IMR-90 (cell line): ENCODE measurements around the gene FOXL3. TPM values are rescaled to one million over a fixed set of nuclear protein-coding genes. Genes with fewer than 3 reads are reported as not detected.

ENCODE experiments used
- ATAC-seq: fragments of 200-7000 bp; cut with Tn5 transposase; 2 replicates; pipeline ENCODE4 v1.9.1; 2020; ENCODE audit warnings: low read depth, mild to moderate bottlenecking, moderate library complexity
- BruUV-seq: library from RNA; stranded (reverse); fragments of 400-500 nt; replicated peaks from 2 replicates; lab custom pipeline; 2021; lab: Mats Ljungman, UMichigan
- CTCF ChIA-PET: fragments of 300-600 bp; formaldehyde crosslinking; extraction: SDS; loops from one replicate; lab custom pipeline; 2021; ENCODE audit warnings: antibody characterized with exemption; lab: Yijun Ruan, JAX
- POLR2A ChIA-PET: fragments of 300-600 bp; sonication (Branson Sonifier 250); formaldehyde crosslinking; loops from one replicate; lab custom pipeline; 2022; ENCODE audit warnings: antibody characterized with exemption; ENCODE audit not compliant: unreplicated experiment; lab: Charles Lee
- DNase-seq: peaks from one replicate; pipeline ENCODE4 v3.0.0; 2013
- H2AFZ ChIP-seq: replicated peaks from 2 replicates; pipeline ENCODE3; 2013; ENCODE audit warnings: low read length, mild to moderate bottlenecking; ENCODE audit not compliant: poor library complexity
- H2AK5ac ChIP-seq: 2 replicates; pipeline ENCODE4 v1.6.1; 2013; ENCODE audit warnings: low read depth, low read length, inconsistent platforms
- H2AK9ac ChIP-seq: replicated peaks from 2 replicates; pipeline ENCODE3; 2013; ENCODE audit warnings: mild to moderate bottlenecking, low read depth, low read length, moderate library complexity; ENCODE audit not compliant: poor library complexity
- H2BK120ac ChIP-seq: 2 replicates; pipeline ENCODE4 v1.6.1; 2013; ENCODE audit warnings: low read depth, low read length, inconsistent platforms
- H2BK15ac ChIP-seq: 3 replicates; pipeline ENCODE4 v1.6.1; 2013; ENCODE audit warnings: low read depth, low read length, inconsistent platforms
- H2BK20ac ChIP-seq: 2 replicates; pipeline ENCODE4 v1.6.1; 2013; ENCODE audit warnings: low read depth, mild to moderate bottlenecking, inconsistent platforms, low read length, moderate library complexity
- H2BK5ac ChIP-seq: 2 replicates; pipeline ENCODE4 v1.6.1; 2013; ENCODE audit warnings: mild to moderate bottlenecking, low read depth, low read length, inconsistent platforms; ENCODE audit not compliant: poor library complexity, severe bottlenecking
- H3K14ac ChIP-seq: replicated peaks from 2 replicates; pipeline ENCODE4 v1.6.1; 2013; ENCODE audit warnings: low read depth, low read length, inconsistent platforms
- H3K18ac ChIP-seq: 2 replicates; pipeline ENCODE4 v1.6.1; 2013; ENCODE audit warnings: low read depth, low read length, control low read depth
- H3K23ac ChIP-seq: 2 replicates; pipeline ENCODE4 v1.6.1; 2013; ENCODE audit warnings: low read depth, low read length, inconsistent platforms
- H3K27ac ChIP-seq: 2 replicates; pipeline ENCODE4 v1.5.1; 2013; ENCODE audit warnings: mild to moderate bottlenecking, control low read depth, low read length; ENCODE audit not compliant: insufficient read depth
- H3K27me3 ChIP-seq: 2 replicates; pipeline ENCODE4 v1.6.1; 2013; ENCODE audit warnings: low read length; ENCODE audit not compliant: control insufficient read depth, insufficient read depth
- H3K36me3 ChIP-seq: 2 replicates; pipeline ENCODE4 v1.6.1; 2013; ENCODE audit warnings: low read length, mixed read lengths; ENCODE audit not compliant: control insufficient read depth, insufficient read depth
- H3K4ac ChIP-seq: 2 replicates; pipeline ENCODE4 v1.6.1; 2013; ENCODE audit warnings: low read depth, low read length, inconsistent platforms
- H3K4me1 ChIP-seq: 2 replicates; pipeline ENCODE4 v1.6.1; 2013; ENCODE audit warnings: low read length, mixed read lengths; ENCODE audit not compliant: control insufficient read depth, insufficient read depth
- H3K4me2 ChIP-seq: 2 replicates; pipeline ENCODE4 v1.6.1; 2013; ENCODE audit warnings: low read depth, mild to moderate bottlenecking, control low read depth, low read length, moderate library complexity
- H3K4me3 ChIP-seq: 2 replicates; pipeline ENCODE4 v1.5.1; 2013; ENCODE audit warnings: low read depth, mild to moderate bottlenecking, control low read depth, low read length, moderate library complexity; ENCODE audit not compliant: insufficient read depth
- H3K56ac ChIP-seq: 2 replicates; pipeline ENCODE4 v1.6.1; 2013; ENCODE audit warnings: low read length, inconsistent platforms; ENCODE audit not compliant: insufficient read depth; ENCODE audit errors: extremely low read depth
- H3K79me1 ChIP-seq, 2 experiments: 2 replicates each; pipeline ENCODE4 v1.6.1; 2013; ENCODE audit warnings: low read length in 2 of 2, inconsistent platforms in 1 of 2, low read depth in 1 of 2
- H3K9ac ChIP-seq: 2 replicates; pipeline ENCODE4 v1.6.1; 2013; ENCODE audit warnings: low read depth, low read length, control low read depth
- H3K9me1 ChIP-seq: 2 replicates; pipeline ENCODE4 v1.6.1; 2013; ENCODE audit warnings: low read length, inconsistent platforms; ENCODE audit not compliant: insufficient read depth
- H3K9me3 ChIP-seq: 2 replicates; pipeline ENCODE4 v1.6.1; 2013; ENCODE audit warnings: low read length; ENCODE audit not compliant: control insufficient read depth, insufficient read depth
- H4K20me1 ChIP-seq: 2 replicates; pipeline ENCODE4 v1.6.1; 2013; ENCODE audit warnings: low read length, inconsistent platforms; ENCODE audit not compliant: insufficient read depth
- H4K5ac ChIP-seq: 2 replicates; pipeline ENCODE4 v1.6.1; 2013; ENCODE audit warnings: mild to moderate bottlenecking, low read depth, low read length, control low read depth
- H4K8ac ChIP-seq, 2 experiments: 2 replicates each; pipeline ENCODE4 v1.6.1; 2013; ENCODE audit warnings: low read depth in 2 of 2, low read length in 2 of 2, control low read depth in 1 of 2, inconsistent platforms in 1 of 2
- H4K91ac ChIP-seq: 2 replicates; pipeline ENCODE4 v1.6.1; 2013; ENCODE audit warnings: low read depth, low read length, inconsistent platforms; ENCODE audit not compliant: insufficient read depth
- CHD1 ChIP-seq: IDR thresholded peaks from 2 replicates; pipeline ENCODE4 v1.6.1; 2012; ENCODE audit warnings: low read depth, low read length, improper control_type of control experiment
- ELK1 ChIP-seq: fragments of 150-350 bp; IDR thresholded peaks from 2 replicates; pipeline ENCODE4 v1.6.1; 2016; ENCODE audit warnings: low read depth, mild to moderate bottlenecking, low read length, moderate library complexity, borderline replicate concordance
- MAFK ChIP-seq: IDR thresholded peaks from 2 replicates; pipeline ENCODE4 v1.6.1; 2012; ENCODE audit warnings: low read depth, low read length, improper control_type of control experiment
- NFE2L2 ChIP-seq: fragments of 150-350 bp; IDR thresholded peaks from 2 replicates; pipeline ENCODE4 v1.6.1; 2016; ENCODE audit warnings: low read depth, mild to moderate bottlenecking, low read length
- RCOR1 ChIP-seq: IDR thresholded peaks from 2 replicates; pipeline ENCODE4 v1.6.1; 2012; ENCODE audit warnings: mild to moderate bottlenecking, low read length, improper control_type of control experiment; ENCODE audit not compliant: insufficient replicate concordance
- WGBS, 2 experiments: methylation state at CpG; one replicate each; pipeline versions ENCODE4 v1.1.5 to v1.1.7; 2013; ENCODE audit warnings: missing lambda C conversion rate in 2 of 2; ENCODE audit not compliant: insufficient read length in 1 of 2; ENCODE audit errors: extremely low coverage in 2 of 2; 5-methylcytosine and 5-hydroxymethylcytosine counted together
- dilution Hi-C: fragments of 300-500 bp; cut with HindIII; formaldehyde crosslinking; loops from one replicate; pipeline ENCODE4 v1.14.3; 2018; ENCODE audit warnings: low sequenced_read_pairs; ENCODE audit not compliant: unreplicated experiment
- in situ Hi-C: fragments of 300-500 bp; cut with MboI; formaldehyde crosslinking; loops from 3 replicates; pipeline ENCODE4 v1.14.3; 2019; ENCODE audit warnings: low sequenced_read_pairs, inconsistent platforms, mixed read lengths
- intact Hi-C: fragments of 100-400 bp; cut with micrococcal nuclease; formaldehyde crosslinking; loops from 2 replicates; pipeline ENCODE4 v1.10.0; 2022
- polyA plus RNA-seq, 3 experiments: library from polyadenylated mRNA; depleted of rRNA; stranded (reverse); fragments of >200 nt; gene quantifications; 2 replicates each; pipeline ENCODE4 v1.2.3, GENCODE V29; 2012; ENCODE audit warnings: low replicate concordance in 1 of 3
- total RNA-seq: library from RNA; depleted of rRNA; stranded (reverse); fragments of >200 nt; gene quantifications from 2 replicates; pipeline ENCODE4 v1.2.3, GENCODE V29; 2012
- TF ChIP-seq, protein P1 (sequence below): conservative IDR thresholded peaks from 2 replicates; pipeline ENCODE4 v1.5.1; 2012; ENCODE audit warnings: mild to moderate bottlenecking, low read depth, low read length, improper control_type of control experiment
- TF ChIP-seq, protein P2 (sequence below): fragments of 150-350 bp; IDR thresholded peaks from 2 replicates; pipeline ENCODE4 v1.6.1; 2017; ENCODE audit warnings: mild to moderate bottlenecking, antibody characterized with exemption, low read length, low read depth

FOXL3 gene
- total and polyA plus RNA-seq, 2 of the 4 experiments (the other 2 are of a cell fraction): not detected

DNA sequence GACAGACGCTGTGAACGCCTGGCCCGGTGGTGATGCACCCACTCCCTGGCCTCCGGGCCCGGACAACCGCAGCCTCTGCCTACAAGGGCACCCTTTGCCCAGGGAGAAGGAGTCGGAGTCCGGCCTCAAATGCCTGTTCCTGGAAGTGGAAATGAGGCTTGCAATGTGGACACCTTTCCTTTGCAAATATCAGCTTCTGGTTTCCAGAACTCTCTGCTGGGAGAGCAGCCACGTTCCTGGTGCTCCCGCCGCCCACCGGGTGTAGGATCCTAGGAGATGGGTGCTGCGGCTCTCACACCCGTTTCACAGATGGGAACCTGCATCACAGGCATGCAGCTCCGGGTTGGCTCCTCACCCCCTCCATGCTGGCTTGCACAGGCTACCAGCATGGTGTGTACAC, 2.9 kb downstream of the FOXL3 start:
- POLR2A ChIA-PET: no interaction called here
- no peak for TF ChIP-seq RCOR1
- TF ChIP-seq, protein P1, sequence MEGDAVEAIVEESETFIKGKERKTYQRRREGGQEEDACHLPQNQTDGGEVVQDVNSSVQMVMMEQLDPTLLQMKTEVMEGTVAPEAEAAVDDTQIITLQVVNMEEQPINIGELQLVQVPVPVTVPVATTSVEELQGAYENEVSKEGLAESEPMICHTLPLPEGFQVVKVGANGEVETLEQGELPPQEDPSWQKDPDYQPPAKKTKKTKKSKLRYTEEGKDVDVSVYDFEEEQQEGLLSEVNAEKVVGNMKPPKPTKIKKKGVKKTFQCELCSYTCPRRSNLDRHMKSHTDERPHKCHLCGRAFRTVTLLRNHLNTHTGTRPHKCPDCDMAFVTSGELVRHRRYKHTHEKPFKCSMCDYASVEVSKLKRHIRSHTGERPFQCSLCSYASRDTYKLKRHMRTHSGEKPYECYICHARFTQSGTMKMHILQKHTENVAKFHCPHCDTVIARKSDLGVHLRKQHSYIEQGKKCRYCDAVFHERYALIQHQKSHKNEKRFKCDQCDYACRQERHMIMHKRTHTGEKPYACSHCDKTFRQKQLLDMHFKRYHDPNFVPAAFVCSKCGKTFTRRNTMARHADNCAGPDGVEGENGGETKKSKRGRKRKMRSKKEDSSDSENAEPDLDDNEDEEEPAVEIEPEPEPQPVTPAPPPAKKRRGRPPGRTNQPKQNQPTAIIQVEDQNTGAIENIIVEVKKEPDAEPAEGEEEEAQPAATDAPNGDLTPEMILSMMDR: no peak
- no peak for TF ChIP-seq NFE2L2
- TF ChIP-seq MAFK: no peak
- TF ChIP-seq, protein P2, sequence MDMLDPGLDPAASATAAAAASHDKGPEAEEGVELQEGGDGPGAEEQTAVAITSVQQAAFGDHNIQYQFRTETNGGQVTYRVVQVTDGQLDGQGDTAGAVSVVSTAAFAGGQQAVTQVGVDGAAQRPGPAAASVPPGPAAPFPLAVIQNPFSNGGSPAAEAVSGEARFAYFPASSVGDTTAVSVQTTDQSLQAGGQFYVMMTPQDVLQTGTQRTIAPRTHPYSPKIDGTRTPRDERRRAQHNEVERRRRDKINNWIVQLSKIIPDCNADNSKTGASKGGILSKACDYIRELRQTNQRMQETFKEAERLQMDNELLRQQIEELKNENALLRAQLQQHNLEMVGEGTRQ: no peak
- TF ChIP-seq ELK1: no peak
- no peak for TF ChIP-seq CHD1
- H3K9me1 ChIP-seq: no peaks in the 10 kb centered on the region
- H3K4me2 ChIP-seq: no peak overlapping the region
- H2AK9ac ChIP-seq: no peak overlapping the region
- no peak overlapping the region for H3K4ac ChIP-seq
- no peak overlapping the region for H3K23ac ChIP-seq
- no peak overlapping the region for H2BK20ac ChIP-seq
- ATAC-seq (no peak), DNase-seq (no peak)
- peaks cover 74% of the 10 kb centered on the region for H3K27me3 ChIP-seq
- H2BK15ac ChIP-seq: no peak overlapping the region
- H4K5ac ChIP-seq: no peak overlapping the region
- BruUV-seq: no TSS peak
- no peak overlapping the region for H2AFZ ChIP-seq
- H3K18ac ChIP-seq: no peak overlapping the region
- dilution Hi-C loops (no loop called here), in situ Hi-C loops (no loop called here), intact Hi-C loops (no loop called here)
- H2AK5ac ChIP-seq: no peak overlapping the region
- no peak overlapping the region for H2BK120ac ChIP-seq
- no peak overlapping the region for H3K4me3 ChIP-seq
- no peak overlapping the region for H2BK5ac ChIP-seq
- H3K9me3 ChIP-seq: no peaks in the 10 kb centered on the region
- no peak overlapping the region for H3K14ac ChIP-seq
- H4K8ac ChIP-seq: no peak overlapping the region
- H3K36me3 ChIP-seq: no peaks in the 10 kb centered on the region
- no peaks in the 10 kb centered on the region for H3K4me1 ChIP-seq
- no peaks in the 10 kb centered on the region for H4K20me1 ChIP-seq
- H3K79me1 ChIP-seq: no peaks in the 10 kb centered on the region
- H3K9ac ChIP-seq: no peak overlapping the region
- no peak overlapping the region for H3K27ac ChIP-seq
- no peak overlapping the region for H3K56ac ChIP-seq
- 48% methylated on average over 3 of the region's 15 CpGs; no CpG with 5 or more reads in 1 of the 2 experiments for WGBS, 2 experiments
- H4K91ac ChIP-seq: no peak overlapping the region
- CTCF ChIA-PET: no interaction called here
